HG02885 (cell line): Measurements from ENCODE around the gene ATRNL1.

ENCODE experiments used
- ATAC-seq: cut with Tn5 transposase; IDR thresholded peaks from one replicate; pipeline ENCODE4 v1.9.1; 2021; ENCODE audit warnings: mild to moderate bottlenecking; ENCODE audit not compliant: unreplicated experiment, poor library complexity

Gene ATRNL1

GRCh38 chr10:115964827-115965226, 871.7 kb downstream of the ATRNL1 start:
- ATAC-seq, result no peak

- no peak for ATAC-seq
These were observed 872.2 kb downstream of the ATRNL1 start for GRCh38 chr10:115965376-115965775.

- ATAC-seq, result no peak
These were observed 875.1 kb downstream of the ATRNL1 start for GRCh38 chr10:115968236-115968635.

GRCh38 chr10:115969591-115969990, 876.4 kb downstream of the ATRNL1 start:
- ATAC-seq, result no peak

GRCh38 chr10:115971921-115972320, 878.8 kb downstream of the ATRNL1 start:
- ATAC-seq, result no peak

- no peak for ATAC-seq
These were observed 879.3 kb downstream of the ATRNL1 start for GRCh38 chr10:115972426-115972825.

GRCh38 chr10:115974351-115974750, 881.2 kb downstream of the ATRNL1 start:
- no peak for ATAC-seq

- no peak for ATAC-seq
These were observed 881.8 kb downstream of the ATRNL1 start for GRCh38 chr10:115974816-115975430.

- no peak for ATAC-seq
These were observed 882.3 kb downstream of the ATRNL1 start for GRCh38 chr10:115975506-115975905.

- ATAC-seq, result no peak
These were observed 883.2 kb downstream of the ATRNL1 start for GRCh38 chr10:115976342-115976741.

GRCh38 chr10:115977855-115978254, 884.7 kb downstream of the ATRNL1 start:
- ATAC-seq, result no peak

- no peak for ATAC-seq
These were observed 886.4 kb downstream of the ATRNL1 start for GRCh38 chr10:115979576-115979975.

- no peak for ATAC-seq
These were observed 887.3 kb downstream of the ATRNL1 start for GRCh38 chr10:115980470-115980869.

GRCh38 chr10:115981081-115981480, 887.9 kb downstream of the ATRNL1 start:
- ATAC-seq, result no peak

GRCh38 chr10:115982076-115982475, 888.9 kb downstream of the ATRNL1 start:
- no peak for ATAC-seq

GRCh38 chr10:115982526-115982925, 889.4 kb downstream of the ATRNL1 start:
- no peak for ATAC-seq

GRCh38 chr10:115985786-115986185, 892.6 kb downstream of the ATRNL1 start:
- ATAC-seq, result no peak

GRCh38 chr10:115988380-115988779, 895.2 kb downstream of the ATRNL1 start:
- no peak for ATAC-seq

GRCh38 chr10:115989621-115990020, 896.5 kb downstream of the ATRNL1 start:
- ATAC-seq, result no peak

GRCh38 chr10:115992236-115992986, 899.2 kb downstream of the ATRNL1 start:
- ATAC-seq, result no peak

GRCh38 chr10:115996031-115996430, 902.9 kb downstream of the ATRNL1 start:
- no peak for ATAC-seq

- ATAC-seq, result no peak
These were observed 905.1 kb downstream of the ATRNL1 start for GRCh38 chr10:115998301-115998700.
